ENCODE measurements around the gene EXTL2.
A peak's percentile ranks its signal among the peaks of the same experiment; 100 is the strongest.
"Not testable (repeated sequence)": the region's sequence is repeated elsewhere in the genome, so short reads cannot be mapped to it uniquely, and the experiment has no call there.

Gene EXTL2

GRCh38 chr1:100894603-100895539 is at the start of gene EXTL2:
EXTL2 (minus strand) TSS chr1:100894842; CDS start chr1:100888757, 6,085 bp downstream.
- peak; percentile 53 for DNase-seq

- no peak for DNase-seq
Observed at GRCh38 chr1:100943533-100943932, 48.9 kb upstream of the EXTL2 start.

GRCh38 chr1:100942304-100943046 is 47.8 kb upstream of the EXTL2 start:
- DNase-seq = no peak

GRCh38 chr1:100941580-100942216 is 47.1 kb upstream of the EXTL2 start:
- peak; percentile 19 for DNase-seq

GRCh38 chr1:100941098-100941527 is 46.5 kb upstream of the EXTL2 start:
- no peak for DNase-seq

- DNase-seq = no peak
Observed at GRCh38 chr1:100936194-100936967, 41.7 kb upstream of the EXTL2 start.

- DNase-seq = not testable (repeated sequence)
Observed at GRCh38 chr1:100933555-100933954, 38.9 kb upstream of the EXTL2 start.

GRCh38 chr1:100931716-100932115 is 37.1 kb upstream of the EXTL2 start:
- no peak for DNase-seq

- DNase-seq = no peak
Observed at GRCh38 chr1:100930494-100930893, 35.9 kb upstream of the EXTL2 start.

GRCh38 chr1:100928128-100928527 is 33.5 kb upstream of the EXTL2 start:
- DNase-seq = peak; percentile 36

- DNase-seq = peak; percentile 76
Observed at GRCh38 chr1:100927276-100927675, 32.6 kb upstream of the EXTL2 start.

GRCh38 chr1:100926240-100926639 is 31.6 kb upstream of the EXTL2 start:
- DNase-seq = no peak

GRCh38 chr1:100924991-100925390 is 30.3 kb upstream of the EXTL2 start:
- peak; percentile 8 for DNase-seq

- peak; percentile 65 for DNase-seq
Observed at GRCh38 chr1:100924212-100924611, 29.6 kb upstream of the EXTL2 start.

- no peak for DNase-seq
Observed at GRCh38 chr1:100921110-100921706, 26.6 kb upstream of the EXTL2 start.

GRCh38 chr1:100912019-100912418 is 17.4 kb upstream of the EXTL2 start:
- no peak for DNase-seq

- DNase-seq = no peak
Observed at GRCh38 chr1:100909018-100909417, 14.4 kb upstream of the EXTL2 start.

- no peak for DNase-seq
Observed at GRCh38 chr1:100907887-100908286, 13.2 kb upstream of the EXTL2 start.

- peak; percentile 7 for DNase-seq
Observed at GRCh38 chr1:100905181-100905580, 10.5 kb upstream of the EXTL2 start.

GRCh38 chr1:100904528-100904927 is 9.9 kb upstream of the EXTL2 start:
- no peak for DNase-seq

- no peak for DNase-seq
Observed at GRCh38 chr1:100903777-100904176, 9.1 kb upstream of the EXTL2 start.

GRCh38 chr1:100902365-100902764 is 7.7 kb upstream of the EXTL2 start:
- no peak for DNase-seq
